ENCODE measurements around the gene ZIM2. TPM values are rescaled to one million over a fixed set of nuclear protein-coding genes. Genes with fewer than 3 reads are reported as not detected.

The ZIM2 gene
- total and polyA plus RNA-seq, 2 experiments from 2014 or later = not detected

DNA sequence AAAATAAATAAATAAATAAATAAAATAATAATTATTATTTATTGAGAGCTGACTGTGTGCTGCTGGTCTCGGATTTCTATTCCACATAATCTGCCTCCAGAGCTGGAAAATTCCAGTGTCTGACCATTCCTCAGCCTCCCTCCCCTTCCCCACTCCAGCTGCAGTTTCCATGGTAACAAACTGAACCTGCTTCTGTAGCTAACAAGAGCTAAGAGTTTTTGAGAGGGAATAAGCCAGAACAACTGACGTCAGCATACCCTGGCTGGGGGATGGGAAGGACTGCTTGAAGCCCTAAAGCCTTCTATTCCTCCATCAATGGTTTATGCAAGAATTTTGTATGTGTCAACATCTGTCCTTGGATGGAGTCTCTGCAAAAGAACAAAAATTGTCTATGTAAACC, 26.0 kb upstream of the ZIM2 start:
- Mint-ChIP-seq H3K27me3 (ENCODE audit: insufficient read depth, low read depth, poor library complexity) (peaks cover 2% of the 10 kb centered on the region), H3K4me3 (no peak overlapping the region), H3K9me3 (peaks cover 98% of the 10 kb centered on the region), H3K36me3 (ENCODE audit: low read depth) (peaks cover 41% of the 10 kb centered on the region), H3K27ac (no peak overlapping the region), H3K4me1 (no peaks in the 10 kb centered on the region)
- TF ChIP-seq POLR2AphosphoS5 (IDR thresholded peaks at IDR 0.05; ENCODE audit: low read depth) = no peak
- TF ChIP-seq ZNF114 (CRISPR knock-in tag; IDR thresholded peaks at IDR 0.05) = no peak
- TF ChIP-seq REST (IDR thresholded peaks at IDR 0.05; ENCODE audit: unreplicated experiment) = no peak
- TF ChIP-seq STAT1 (IDR thresholded peaks at IDR 0.05; ENCODE audit: unreplicated experiment) = no peak
- TF ChIP-seq EZH2phosphoT487 (IDR thresholded peaks at IDR 0.05; ENCODE audit: unreplicated experiment) = no peak
- no peak for TF ChIP-seq ZNF462 (CRISPR knock-in tag; IDR thresholded peaks at IDR 0.05)
- TF ChIP-seq CTCF (conservative IDR thresholded peaks at IDR 0.05; ENCODE audit: low read depth in 2 of 2) = no peak
- no peak for TF ChIP-seq NANOG (IDR thresholded peaks at IDR 0.05; ENCODE audit: borderline replicate concordance)
- TF ChIP-seq, protein P1, sequence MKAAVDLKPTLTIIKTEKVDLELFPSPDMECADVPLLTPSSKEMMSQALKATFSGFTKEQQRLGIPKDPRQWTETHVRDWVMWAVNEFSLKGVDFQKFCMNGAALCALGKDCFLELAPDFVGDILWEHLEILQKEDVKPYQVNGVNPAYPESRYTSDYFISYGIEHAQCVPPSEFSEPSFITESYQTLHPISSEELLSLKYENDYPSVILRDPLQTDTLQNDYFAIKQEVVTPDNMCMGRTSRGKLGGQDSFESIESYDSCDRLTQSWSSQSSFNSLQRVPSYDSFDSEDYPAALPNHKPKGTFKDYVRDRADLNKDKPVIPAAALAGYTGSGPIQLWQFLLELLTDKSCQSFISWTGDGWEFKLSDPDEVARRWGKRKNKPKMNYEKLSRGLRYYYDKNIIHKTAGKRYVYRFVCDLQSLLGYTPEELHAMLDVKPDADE (IDR thresholded peaks at IDR 0.05) = no peak
- no peak for TF ChIP-seq JUNB (IDR thresholded peaks at IDR 0.05; ENCODE audit: unreplicated experiment)
- TF ChIP-seq EZH2 (IDR thresholded peaks at IDR 0.05; ENCODE audit: low read depth, unreplicated experiment) = no peak
- no peak for TF ChIP-seq CREB1 (CRISPR knock-in tag; IDR thresholded peaks at IDR 0.05; ENCODE audit: low read depth)
- no peak for TF ChIP-seq ZNF331 (CRISPR knock-in tag; IDR thresholded peaks at IDR 0.05; ENCODE audit: low read depth)
- no peaks in the 10 kb centered on the region for H3K79me2 ChIP-seq (replicated peaks; ENCODE audit: insufficient read depth)
- H3K9me2 ChIP-seq (ENCODE audit: insufficient read depth) = no peaks in the 10 kb centered on the region
- no peaks in the 10 kb centered on the region for H3K4me1 ChIP-seq (ENCODE audit: insufficient read depth)
- H3K36me3 ChIP-seq (ENCODE audit: insufficient read depth) = peaks cover 9% of the 10 kb centered on the region; the same call in 1 of the 2 replicates
- H4K20me1 ChIP-seq (replicated peaks; ENCODE audit: insufficient read depth) = no peaks in the 10 kb centered on the region
- H3K27ac ChIP-seq (ENCODE audit: low read depth) = no peak overlapping the region
- ATAC-seq (no peak), DNase-seq (ENCODE audit: low spot score) (no peak)
- no peaks in the 10 kb centered on the region for H3F3A ChIP-seq (replicated peaks; ENCODE audit: low read depth)
- no peaks in the 10 kb centered on the region for H3K27me3 ChIP-seq (ENCODE audit: insufficient read depth)
- no peak overlapping the region for H2AFZ ChIP-seq
- no peak overlapping the region for H3K4me3 ChIP-seq
- no peak overlapping the region for H3K4me2 ChIP-seq
